ENCODE data around the gene TBX21.
"Not testable (repeated sequence)": the region's sequence is repeated elsewhere in the genome, so short reads cannot be mapped to it uniquely, and the experiment has no call there.

TBX21 gene

DNA sequence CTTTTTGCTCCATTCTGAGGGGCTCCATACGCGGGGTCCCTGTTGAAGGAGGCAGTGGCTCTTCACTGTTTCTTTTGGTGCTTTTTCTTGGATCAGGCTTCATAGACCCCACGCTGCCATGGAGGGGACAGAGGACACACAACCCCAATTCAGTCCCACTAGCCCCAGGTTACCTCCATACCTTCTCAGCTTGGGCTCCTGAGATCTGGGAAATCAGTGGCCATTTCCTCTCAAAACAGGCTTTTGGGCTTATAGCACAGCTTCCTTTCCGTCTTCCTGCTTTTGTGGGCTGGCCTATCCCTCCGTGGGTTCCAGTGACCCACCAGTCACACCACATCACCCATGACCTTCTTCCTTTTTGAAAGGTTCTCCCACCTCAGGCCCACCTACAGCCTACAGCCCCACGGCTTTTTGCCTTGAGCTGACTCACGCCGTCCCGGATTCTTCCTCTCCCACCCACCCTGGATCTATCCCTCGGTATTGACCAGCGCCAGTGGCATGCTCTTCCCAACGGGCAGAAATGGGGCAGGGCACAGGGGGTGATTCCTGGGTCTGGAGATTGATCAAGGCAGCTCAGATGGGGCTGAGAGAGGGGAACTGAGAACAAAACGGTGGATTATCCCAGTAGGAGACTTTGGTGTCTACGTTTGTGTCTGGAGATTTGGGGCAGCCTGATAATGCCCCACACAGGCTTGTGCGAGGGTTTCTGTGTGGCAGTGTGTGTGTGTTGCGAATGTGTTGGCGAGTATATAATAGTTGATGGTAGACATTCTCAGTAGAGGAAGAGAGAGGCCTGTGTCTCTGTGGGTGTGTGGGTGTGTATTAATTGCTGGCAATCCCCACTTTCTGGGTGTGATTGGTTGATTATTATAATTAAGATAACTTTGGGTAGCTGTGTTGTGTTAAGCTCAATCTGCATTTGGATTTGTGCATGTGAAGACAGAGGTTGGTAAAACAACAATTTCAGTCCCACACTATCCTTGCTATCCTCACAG lies 3.8 kb downstream of the TBX21 start:
- peaks cover 8% of the 10 kb centered on the region for H3K4me1 ChIP-seq (ENCODE audit: control insufficient read depth, insufficient read depth, low read length)
- no peaks in the 10 kb centered on the region for H3K9me3 ChIP-seq (ENCODE audit: control insufficient read depth, insufficient read depth, low read depth, low read length)
- no peaks in the 10 kb centered on the region for H3K36me3 ChIP-seq (ENCODE audit: control insufficient read depth, insufficient read depth, low read length)
- peaks cover 69% of the 10 kb centered on the region for H3K27me3 ChIP-seq (ENCODE audit: control insufficient read depth, insufficient read depth, low read length)
- no peak overlapping the region for H3K27ac ChIP-seq (ENCODE audit: low read depth, low read length)
- H3K4me3 ChIP-seq (ENCODE audit: low read depth, low read length): no peak overlapping the region
- no peak overlapping the region for H3K9ac ChIP-seq (ENCODE audit: low read length)

DNA sequence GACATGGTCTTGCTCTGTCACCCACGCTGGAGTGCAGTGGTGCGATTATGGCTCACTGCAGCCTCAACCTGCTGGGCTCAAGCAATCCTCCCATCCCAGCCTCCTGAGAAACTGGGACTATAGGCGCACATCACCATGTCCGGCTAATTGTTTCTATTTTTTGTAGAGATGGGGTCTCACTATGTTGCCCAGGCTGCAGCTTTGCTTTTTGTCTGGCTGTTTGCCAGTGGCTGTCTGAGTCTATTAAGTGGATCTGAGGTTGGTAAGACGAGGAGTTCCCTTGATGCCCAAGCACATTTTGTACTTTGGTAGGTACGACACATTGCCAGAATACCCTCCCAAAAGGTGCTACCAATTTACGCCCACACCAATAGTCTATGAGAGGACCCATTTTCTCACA lies 5.1 kb downstream of the TBX21 start:
- Histone ChIP-seq H3K4me3 (ENCODE audit: low read depth, low read length) (no peak overlapping the region), H3K9ac (ENCODE audit: low read length) (no peak overlapping the region), H3K27ac (ENCODE audit: low read depth, low read length) (no peak overlapping the region), H3K9me3 (ENCODE audit: control insufficient read depth, insufficient read depth, low read depth, low read length) (no peaks in the 10 kb centered on the region), H3K36me3 (ENCODE audit: control insufficient read depth, insufficient read depth, low read length) (no peaks in the 10 kb centered on the region), H3K4me1 (ENCODE audit: control insufficient read depth, insufficient read depth, low read length) (0 out of 2 replicates have a peak, but pooled peaks cover 2% of the 10 kb centered on the region), H3K27me3 (ENCODE audit: control insufficient read depth, insufficient read depth, low read length) (peaks cover 56% of the 10 kb centered on the region)

DNA sequence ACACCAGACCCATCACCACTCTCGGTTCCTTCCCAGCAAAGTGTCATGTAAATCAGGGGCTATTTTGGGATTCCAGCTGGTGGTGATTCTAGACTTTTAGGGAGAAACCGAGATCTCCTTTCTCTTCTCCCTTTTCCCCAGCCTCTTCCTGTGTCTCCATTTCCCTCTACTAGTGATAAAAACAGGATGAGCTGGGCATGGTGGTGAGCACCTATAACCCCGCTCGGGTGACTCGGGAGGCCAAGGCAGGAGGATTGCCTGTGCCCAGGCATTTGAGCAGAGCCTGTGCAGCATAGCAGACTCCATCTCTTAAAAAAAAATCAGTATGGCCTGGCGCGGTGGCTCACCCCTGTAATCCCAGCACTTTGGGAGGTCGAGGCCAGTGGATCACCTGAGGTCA lies 6.1 kb downstream of the TBX21 start:
- Histone ChIP-seq H3K9me3 (ENCODE audit: control insufficient read depth, insufficient read depth, low read depth, low read length) (no peaks in the 10 kb centered on the region), H3K27me3 (ENCODE audit: control insufficient read depth, insufficient read depth, low read length) (peaks cover 50% of the 10 kb centered on the region)

GRCh38 chr17:47739945-47740344 lies 6.9 kb downstream of the TBX21 start:
- not testable (repeated sequence) for H3K9ac ChIP-seq (ENCODE audit: low read length); H3K9me3 ChIP-seq (ENCODE audit: control insufficient read depth, insufficient read depth, low read depth, low read length); H3K4me1 ChIP-seq (ENCODE audit: control insufficient read depth, insufficient read depth, low read length); H3K27ac ChIP-seq (ENCODE audit: low read depth, low read length); H3K36me3 ChIP-seq (ENCODE audit: control insufficient read depth, insufficient read depth, low read length); H3K4me3 ChIP-seq (ENCODE audit: low read depth, low read length)
- H3K27me3 ChIP-seq (ENCODE audit: control insufficient read depth, insufficient read depth, low read length): peaks cover 46% of the 10 kb centered on the region

More for the DNA sequence above, 6.1 kb downstream of the TBX21 start:
- Histone ChIP-seq H3K36me3 (ENCODE audit: control insufficient read depth, insufficient read depth, low read length) (no peaks in the 10 kb centered on the region), H3K4me3 (ENCODE audit: low read depth, low read length) (no peak overlapping the region), H3K4me1 (ENCODE audit: control insufficient read depth, insufficient read depth, low read length) (no peaks in the 10 kb centered on the region), H3K9ac (ENCODE audit: low read length) (no peak overlapping the region), H3K27ac (ENCODE audit: low read depth, low read length) (no peak overlapping the region)

GRCh38 chr17:47741109-47741792 lies 8.2 kb downstream of the TBX21 start:
- H3K9ac ChIP-seq (ENCODE audit: low read length): no peak overlapping the region
- H3K4me3 ChIP-seq (ENCODE audit: low read depth, low read length): no peak overlapping the region
- no peak overlapping the region for H3K27ac ChIP-seq (ENCODE audit: low read depth, low read length)
- no peaks in the 10 kb centered on the region for H3K36me3 ChIP-seq (ENCODE audit: control insufficient read depth, insufficient read depth, low read length)
- H3K4me1 ChIP-seq (ENCODE audit: control insufficient read depth, insufficient read depth, low read length): no peaks in the 10 kb centered on the region
- peaks cover 40% of the 10 kb centered on the region for H3K27me3 ChIP-seq (ENCODE audit: control insufficient read depth, insufficient read depth, low read length)
- H3K9me3 ChIP-seq (ENCODE audit: control insufficient read depth, insufficient read depth, low read depth, low read length): no peaks in the 10 kb centered on the region

DNA sequence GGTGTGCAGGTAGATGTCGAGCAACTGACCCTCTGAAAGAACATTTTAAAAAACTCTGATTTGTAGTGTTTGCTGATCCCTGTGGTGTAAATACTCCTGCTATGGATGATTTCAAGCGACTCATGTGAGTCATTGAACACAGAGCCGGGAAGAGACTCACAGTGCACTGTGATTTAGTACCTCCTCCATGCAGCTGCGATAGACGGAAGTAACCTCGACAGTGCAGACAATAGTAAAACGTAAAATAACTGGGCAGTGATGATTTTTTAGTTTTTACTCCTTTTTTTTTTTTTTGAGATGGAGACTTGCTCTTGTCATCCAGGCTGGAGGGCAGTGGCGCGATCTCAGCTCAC lies 8.7 kb downstream of the TBX21 start:
- Histone ChIP-seq H3K4me1 (ENCODE audit: control insufficient read depth, insufficient read depth, low read length) (no peaks in the 10 kb centered on the region), H3K27me3 (ENCODE audit: control insufficient read depth, insufficient read depth, low read length) (peaks cover 35% of the 10 kb centered on the region), H3K9me3 (ENCODE audit: control insufficient read depth, insufficient read depth, low read depth, low read length) (no peaks in the 10 kb centered on the region), H3K9ac (ENCODE audit: low read length) (no peak overlapping the region), H3K36me3 (ENCODE audit: control insufficient read depth, insufficient read depth, low read length) (no peaks in the 10 kb centered on the region), H3K27ac (ENCODE audit: low read depth, low read length) (no peak overlapping the region), H3K4me3 (ENCODE audit: low read depth, low read length) (no peak overlapping the region)

GRCh38 chr17:47742319-47743181 lies 9.5 kb downstream of the TBX21 start:
- peaks cover 29% of the 10 kb centered on the region; the same call in 1 of the 2 replicates for H3K27me3 ChIP-seq (ENCODE audit: control insufficient read depth, insufficient read depth, low read length)
- H3K27ac ChIP-seq (ENCODE audit: low read depth, low read length): no peak overlapping the region
- H3K9ac ChIP-seq (ENCODE audit: low read length): no peak overlapping the region
- H3K36me3 ChIP-seq (ENCODE audit: control insufficient read depth, insufficient read depth, low read length): no peaks in the 10 kb centered on the region
- no peaks in the 10 kb centered on the region for H3K4me1 ChIP-seq (ENCODE audit: control insufficient read depth, insufficient read depth, low read length)
- H3K4me3 ChIP-seq (ENCODE audit: low read depth, low read length): no peak overlapping the region; the same call in 1 of the 2 replicates
- no peaks in the 10 kb centered on the region for H3K9me3 ChIP-seq (ENCODE audit: control insufficient read depth, insufficient read depth, low read depth, low read length)

GRCh38 chr17:47744168-47745036 lies 11.4 kb downstream of the TBX21 start:
- H3K4me1 ChIP-seq (ENCODE audit: control insufficient read depth, insufficient read depth, low read length): no peaks in the 10 kb centered on the region
- H3K36me3 ChIP-seq (ENCODE audit: control insufficient read depth, insufficient read depth, low read length): no peaks in the 10 kb centered on the region
- H3K9me3 ChIP-seq (ENCODE audit: control insufficient read depth, insufficient read depth, low read depth, low read length): no peaks in the 10 kb centered on the region
- H3K27ac ChIP-seq (ENCODE audit: low read depth, low read length): no peak overlapping the region
- no peak overlapping the region for H3K4me3 ChIP-seq (ENCODE audit: low read depth, low read length)
- H3K9ac ChIP-seq (ENCODE audit: low read length): no peak overlapping the region
- H3K27me3 ChIP-seq (ENCODE audit: control insufficient read depth, insufficient read depth, low read length): peaks cover 29% of the 10 kb centered on the region; the same call in 1 of the 2 replicates

- H3K9ac ChIP-seq (ENCODE audit: low read length): no peak overlapping the region
- H3K27ac ChIP-seq (ENCODE audit: low read depth, low read length): no peak overlapping the region
- H3K4me1 ChIP-seq (ENCODE audit: control insufficient read depth, insufficient read depth, low read length): no peaks in the 10 kb centered on the region
- H3K36me3 ChIP-seq (ENCODE audit: control insufficient read depth, insufficient read depth, low read length): no peaks in the 10 kb centered on the region
- H3K4me3 ChIP-seq (ENCODE audit: low read depth, low read length): no peak overlapping the region
- H3K9me3 ChIP-seq (ENCODE audit: control insufficient read depth, insufficient read depth, low read depth, low read length): no peaks in the 10 kb centered on the region
- peaks cover 29% of the 10 kb centered on the region; the same call in 1 of the 2 replicates for H3K27me3 ChIP-seq (ENCODE audit: control insufficient read depth, insufficient read depth, low read length)
Observed at GRCh38 chr17:47745037-47745380, 12.0 kb downstream of the TBX21 start.

GRCh38 chr17:47751471-47751870 lies 18.4 kb downstream of the TBX21 start:
- H3K27me3 ChIP-seq (ENCODE audit: control insufficient read depth, insufficient read depth, low read length): no peaks in the 10 kb centered on the region; the same call in 1 of the 2 replicates
- H3K9me3 ChIP-seq (ENCODE audit: control insufficient read depth, insufficient read depth, low read depth, low read length): no peaks in the 10 kb centered on the region
- no peaks in the 10 kb centered on the region for H3K4me1 ChIP-seq (ENCODE audit: control insufficient read depth, insufficient read depth, low read length)
- no peak overlapping the region for H3K27ac ChIP-seq (ENCODE audit: low read depth, low read length)
- no peak overlapping the region for H3K9ac ChIP-seq (ENCODE audit: low read length)
- no peaks in the 10 kb centered on the region for H3K36me3 ChIP-seq (ENCODE audit: control insufficient read depth, insufficient read depth, low read length)
- no peak overlapping the region for H3K4me3 ChIP-seq (ENCODE audit: low read depth, low read length)
